Measurements from ENCODE around the gene ANKH.
"Not testable (repeated sequence)": the region's sequence is repeated elsewhere in the genome, so short reads cannot be mapped to it uniquely, and the experiment has no call there.

The ANKH gene

DNA sequence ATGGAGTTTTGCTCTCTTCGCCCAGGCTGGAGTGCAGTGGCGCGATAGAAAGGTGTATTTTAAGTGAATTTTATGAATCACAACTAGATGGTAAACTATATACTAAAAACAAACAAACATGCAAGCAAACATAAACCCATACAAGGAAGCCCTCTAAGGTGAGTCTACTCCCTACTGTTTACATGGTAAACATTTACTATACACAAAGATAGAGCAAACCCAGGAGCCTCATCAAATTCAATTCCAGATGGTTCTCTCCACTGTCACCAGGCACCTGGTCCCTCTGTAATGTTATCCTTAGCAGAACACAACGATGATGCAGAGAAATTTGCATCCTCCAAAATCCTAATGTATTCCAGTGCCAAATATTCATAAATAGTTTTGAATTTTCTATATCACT lies 17.9 kb downstream of the ANKH start:
- DNase-seq, result no peak

GRCh38 chr5:14852779-14853178 lies 18.8 kb downstream of the ANKH start:
- no peak for DNase-seq

DNA sequence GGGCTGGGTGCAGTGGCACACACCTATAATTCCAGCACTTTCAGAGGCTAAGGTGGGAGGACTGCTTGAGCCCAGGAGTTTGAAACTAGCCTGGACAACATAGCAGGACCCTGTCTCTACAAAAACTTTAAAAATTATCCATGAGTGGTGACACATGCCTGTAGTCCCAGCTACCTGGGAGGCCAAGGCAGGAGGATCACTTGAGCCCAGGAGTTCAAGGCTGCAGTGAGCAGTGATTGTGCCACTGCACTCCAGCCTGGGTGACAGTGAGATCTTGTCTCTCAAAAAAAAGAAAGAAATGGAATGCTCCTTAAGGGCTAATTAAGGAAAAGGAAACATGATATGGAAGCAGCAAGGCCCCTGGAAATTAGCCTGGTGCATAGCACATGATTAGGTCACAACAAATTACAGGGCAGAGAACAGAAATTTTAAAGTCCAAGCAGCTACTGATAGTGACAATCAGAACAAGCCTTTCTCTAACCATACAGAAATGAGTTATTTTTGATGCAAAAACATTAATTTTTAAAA lies 19.5 kb downstream of the ANKH start:
- DNase-seq, result no peak

GRCh38 chr5:14851597-14851996 lies 20.0 kb downstream of the ANKH start:
- DNase-seq, result no peak

GRCh38 chr5:14851050-14851419 lies 20.5 kb downstream of the ANKH start:
- DNase-seq, result no peak

- no peak for DNase-seq
These were observed 21.0 kb downstream of the ANKH start for GRCh38 chr5:14850419-14851049.

DNA sequence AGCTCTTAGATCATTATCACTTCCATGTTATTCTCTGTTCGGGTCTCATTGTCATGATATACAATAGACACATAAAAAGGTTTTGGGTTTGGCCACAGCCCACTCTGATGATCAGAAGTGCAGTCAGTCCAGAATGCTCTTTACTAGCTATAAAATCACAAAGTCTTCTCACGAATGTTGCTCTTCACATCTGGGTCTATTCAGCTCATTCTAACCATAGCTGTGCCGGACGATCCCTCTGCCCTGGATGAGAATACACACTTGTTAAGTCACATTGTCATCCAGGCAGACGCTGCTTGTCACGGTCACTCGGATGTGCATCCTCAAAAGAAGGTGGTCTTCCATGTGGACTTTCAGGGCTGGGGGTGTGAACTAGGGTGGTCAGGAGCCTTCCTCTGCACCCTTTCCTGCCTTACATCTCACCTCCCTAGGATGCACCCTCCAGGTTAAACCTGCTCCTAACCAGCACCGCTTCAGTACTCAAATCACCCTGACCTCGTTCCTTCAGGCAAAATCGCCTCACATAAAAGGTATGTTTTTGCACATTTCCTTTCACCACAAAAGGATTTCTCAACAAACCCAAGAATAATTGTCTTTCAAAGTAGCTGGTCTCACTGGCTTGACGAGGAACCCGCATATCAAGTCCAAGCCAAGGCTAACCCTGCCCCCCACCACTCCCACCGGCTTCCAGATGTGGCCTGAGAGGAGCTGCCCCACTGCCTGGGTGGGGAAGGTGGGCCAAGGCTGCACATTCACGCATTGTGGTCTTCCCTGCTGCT lies 21.9 kb downstream of the ANKH start:
- no peak for DNase-seq

GRCh38 chr5:14848942-14849341 lies 22.6 kb downstream of the ANKH start:
- not testable (repeated sequence) for DNase-seq

DNA sequence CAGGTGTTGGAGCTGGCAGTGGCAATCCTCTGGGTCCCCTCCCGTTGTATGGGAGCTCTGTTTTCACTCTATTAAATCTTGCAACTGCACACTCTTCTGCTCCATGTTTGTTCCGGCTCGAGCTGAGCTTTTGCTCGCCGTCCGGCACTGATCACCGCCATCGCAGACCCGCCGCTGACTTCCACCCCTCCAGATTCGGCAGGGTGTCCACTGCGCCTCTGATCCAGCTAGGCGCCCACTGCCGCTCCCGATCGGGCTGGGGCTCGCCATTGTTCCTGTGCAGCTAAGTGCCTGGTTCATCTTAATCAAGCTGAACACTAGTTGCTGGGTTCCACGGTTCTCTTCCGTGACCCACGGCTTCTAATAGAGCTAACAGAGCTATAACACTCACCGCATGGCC lies 23.2 kb downstream of the ANKH start:
- DNase-seq, result no peak

GRCh38 chr5:14847471-14847870 lies 24.1 kb downstream of the ANKH start:
- no peak for DNase-seq

DNA sequence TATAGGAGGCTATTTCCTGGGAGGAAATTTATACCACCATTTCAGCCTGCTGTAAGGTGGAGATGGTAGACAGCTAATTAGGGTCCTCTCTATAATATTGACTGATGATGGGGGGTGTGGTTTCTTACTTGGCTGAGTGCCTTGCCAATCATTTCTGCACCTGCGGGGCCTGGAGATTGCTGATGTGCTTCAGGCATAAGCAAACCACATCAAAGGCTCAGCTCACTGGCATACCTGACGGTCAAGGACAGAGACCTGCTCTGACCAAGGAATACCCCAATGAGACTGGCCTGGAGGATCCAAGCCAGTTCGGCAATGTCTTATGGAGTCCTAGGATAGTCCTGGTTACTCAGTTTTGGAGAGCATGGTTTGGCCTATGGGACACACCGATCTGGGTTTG lies 29.5 kb downstream of the ANKH start:
- DNase-seq, result no peak

DNA sequence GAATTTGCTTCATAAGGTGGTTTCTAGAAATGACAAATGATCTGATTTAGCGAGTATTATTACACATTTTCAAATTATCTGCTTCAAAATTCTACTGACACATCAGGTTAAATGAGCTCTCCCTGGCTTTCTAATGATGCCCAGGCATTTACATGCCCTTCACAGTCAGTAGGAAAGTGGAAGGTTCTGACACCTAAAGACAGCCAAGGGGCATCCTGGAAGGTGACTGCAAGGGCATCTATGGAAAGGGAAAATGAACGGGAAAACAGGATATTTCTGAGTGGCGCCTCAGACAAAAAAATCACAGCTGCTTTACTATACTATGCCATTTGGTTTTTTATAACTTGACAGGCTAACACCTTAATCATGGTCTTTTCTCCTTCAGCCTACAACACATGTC lies 31.0 kb downstream of the ANKH start:
- no peak for DNase-seq

- DNase-seq, result no peak
These were observed 32.9 kb downstream of the ANKH start for GRCh38 chr5:14838396-14839319.

GRCh38 chr5:14837423-14838122 lies 34.0 kb downstream of the ANKH start:
- DNase-seq, result not testable (repeated sequence)

- no peak for DNase-seq
These were observed 36.7 kb downstream of the ANKH start for GRCh38 chr5:14834584-14835550.

GRCh38 chr5:14834062-14834461 lies 37.5 kb downstream of the ANKH start:
- DNase-seq, result no peak

DNA sequence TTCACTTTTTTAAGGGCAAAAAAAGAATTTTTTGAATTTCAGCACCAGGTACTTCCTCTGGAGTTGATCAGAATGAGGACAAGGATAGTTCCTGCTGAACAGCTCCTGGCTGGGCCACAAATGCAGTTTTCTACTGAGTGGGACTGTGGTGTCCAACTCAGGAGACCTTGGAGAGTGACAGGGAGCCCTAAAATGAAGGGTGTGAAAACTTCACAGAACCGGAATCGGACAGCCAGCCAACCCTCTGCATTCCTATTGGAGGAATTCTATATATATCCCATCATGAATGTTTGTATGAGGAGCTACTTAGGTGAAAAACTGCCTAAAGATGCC lies 40.6 kb downstream of the ANKH start:
- no peak for DNase-seq

DNA sequence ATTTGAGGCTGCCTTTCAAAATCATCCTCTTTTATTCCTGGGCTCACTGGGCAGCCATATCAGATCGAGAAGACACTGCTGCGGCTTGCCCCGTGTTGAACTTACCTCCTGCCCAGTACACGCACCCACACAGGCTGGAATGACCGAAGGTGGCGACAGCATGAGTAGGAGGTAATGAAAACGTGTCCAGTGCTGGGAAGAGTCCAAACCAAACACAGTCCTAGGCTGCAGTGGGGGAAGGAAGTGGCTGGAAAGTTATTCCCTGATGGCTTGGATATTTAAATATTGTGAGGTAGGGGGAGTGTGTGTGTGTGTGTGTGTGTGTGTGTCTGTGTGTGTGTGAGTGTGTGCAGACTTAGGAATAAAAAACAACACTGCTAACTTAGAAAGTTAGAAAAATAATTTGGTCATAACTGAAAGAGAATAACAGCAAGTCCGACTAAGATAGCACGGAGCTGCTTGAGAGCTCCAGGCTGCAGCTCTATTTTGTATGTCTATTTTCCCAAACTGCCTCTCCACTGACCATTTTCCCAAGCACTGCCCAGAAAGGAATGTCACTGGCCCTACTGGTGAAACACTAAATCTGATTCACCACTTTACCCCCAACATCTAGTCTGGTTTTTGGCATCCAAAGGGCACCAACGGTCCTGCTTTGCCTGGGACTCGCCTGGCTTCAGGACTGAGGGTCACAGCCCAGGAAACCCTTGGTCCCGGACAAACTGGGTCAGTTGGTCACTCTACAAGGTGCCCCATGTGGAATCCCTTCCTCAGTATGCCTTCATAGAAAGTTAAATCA lies 41.2 kb downstream of the ANKH start:
- DNase-seq, result no peak

DNA sequence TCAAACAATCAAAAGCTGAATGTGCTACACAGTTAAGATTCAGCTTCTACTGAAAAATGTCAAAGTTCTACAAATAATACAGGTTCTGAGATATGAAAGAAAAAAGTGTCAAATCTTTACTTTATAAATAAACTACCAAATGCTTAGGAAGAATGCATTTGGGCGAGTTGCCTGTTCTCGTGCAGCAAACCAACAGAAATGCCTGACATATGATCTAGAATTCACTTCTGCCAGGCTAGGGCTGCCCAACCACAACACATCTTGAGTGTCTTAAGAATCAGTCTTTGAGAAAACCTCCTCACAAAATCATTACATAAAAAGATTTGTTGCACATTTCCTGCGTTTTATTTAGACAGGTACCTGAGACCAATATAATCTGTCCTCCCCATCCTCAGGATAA lies 42.2 kb downstream of the ANKH start:
- no peak for DNase-seq

GRCh38 chr5:14826714-14827113 lies 44.9 kb downstream of the ANKH start:
- no peak for DNase-seq

DNA sequence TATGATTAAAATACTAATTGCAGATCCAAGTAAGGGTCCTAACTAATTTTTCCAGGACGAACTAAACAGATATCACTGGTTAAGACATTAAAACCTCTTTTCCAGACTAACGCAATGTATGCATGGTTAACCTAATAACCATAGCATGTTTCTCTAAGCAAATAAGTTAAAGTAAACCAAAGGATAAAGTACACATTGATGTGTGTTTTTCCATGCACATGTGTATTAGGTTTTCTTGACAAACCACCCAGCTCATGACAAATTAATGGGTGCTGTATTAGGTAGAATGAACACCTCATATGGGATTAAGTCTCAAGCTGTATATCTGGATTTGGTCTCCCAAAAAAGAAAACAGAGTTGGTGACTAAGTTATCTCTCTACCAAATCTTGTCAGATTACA lies 45.6 kb downstream of the ANKH start:
- DNase-seq, result no peak
